H1 (cell line): ENCODE results near the gene WDR31. TPM values are rescaled to one million over a fixed set of nuclear protein-coding genes. Genes with fewer than 3 reads are reported as not detected.

Experiments
- EZH2 ChIP-seq: fragments of 200-600 bp; sonication (generic); IDR thresholded peaks from 2 replicates; pipeline ENCODE4 v1.7.1; 2012; ENCODE audit warnings: low read depth, mild to moderate bottlenecking, moderate library complexity, low read length, inconsistent platforms; ENCODE audit not compliant: severe bottlenecking
- polyA plus RNA-seq, 7 experiments: library from polyadenylated mRNA; depleted of rRNA in 3 of 7; stranded (reverse) in 5 of 7; unstranded in 2 of 7; fragments of >200 nt in 5 of 7; fragments of 200-250 nt in 2 of 7; gene quantifications; 1 replicate in 5 of 7; 2 replicates in 1 of 7; 4 replicates in 1 of 7; pipeline versions ENCODE4 v1.2.1 to v1.2.3, GENCODE V29; 2011 to 2013; ENCODE audit warnings: missing spikeins in 2 of 7, mixed read lengths in 2 of 7
- total RNA-seq: library from RNA; stranded (reverse); fragmentation: NEBNext Ultra II Directional; extraction: Animal tissue kit (Norgen Biotek cat#: 25700); gene quantifications from 2 replicates; pipeline ENCODE4 v1.2.1, GENCODE V29; 2021

The WDR31 gene
- total and polyA plus RNA-seq, 2 of the 8 experiments (the other 6 are each of a cell fraction or from before 2014, with no cell fraction given): 0.27 to 0.28 TPM

DNA sequence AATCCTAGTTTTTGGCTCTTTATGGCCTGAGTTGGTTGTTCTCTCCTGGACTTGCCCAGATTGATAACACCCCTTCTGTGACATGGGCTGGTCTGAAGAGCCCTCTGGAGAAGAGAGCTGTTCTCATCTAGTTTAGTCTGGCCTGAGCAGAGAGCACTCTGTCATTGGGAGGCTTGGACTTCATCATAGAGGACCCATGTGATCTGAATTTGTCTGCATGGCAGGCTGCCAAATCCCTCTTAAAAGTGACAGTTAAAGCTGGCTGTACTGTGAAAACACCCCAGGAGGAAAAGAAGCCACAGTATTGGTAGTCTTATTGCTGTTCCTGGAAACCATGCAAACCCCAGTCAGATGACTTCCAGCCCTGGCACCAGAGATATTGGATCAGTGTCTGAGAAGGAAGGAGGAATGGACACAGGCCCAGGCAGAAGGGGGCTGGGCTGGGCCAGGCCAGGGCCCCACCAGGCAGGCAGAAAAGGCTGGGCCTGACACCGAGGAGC is 3.7 kb upstream of the WDR31 start (continued):
- no peak for TF ChIP-seq EZH2
